ENCODE results near the gene CREG2. TPM values are rescaled to one million over a fixed set of nuclear protein-coding genes. Genes with fewer than 3 reads are reported as not detected.

The CREG2 gene
- polyA plus RNA-seq, 1 of the 3 experiments (the other 2 are of a cell fraction) = 1.4 TPM

DNA sequence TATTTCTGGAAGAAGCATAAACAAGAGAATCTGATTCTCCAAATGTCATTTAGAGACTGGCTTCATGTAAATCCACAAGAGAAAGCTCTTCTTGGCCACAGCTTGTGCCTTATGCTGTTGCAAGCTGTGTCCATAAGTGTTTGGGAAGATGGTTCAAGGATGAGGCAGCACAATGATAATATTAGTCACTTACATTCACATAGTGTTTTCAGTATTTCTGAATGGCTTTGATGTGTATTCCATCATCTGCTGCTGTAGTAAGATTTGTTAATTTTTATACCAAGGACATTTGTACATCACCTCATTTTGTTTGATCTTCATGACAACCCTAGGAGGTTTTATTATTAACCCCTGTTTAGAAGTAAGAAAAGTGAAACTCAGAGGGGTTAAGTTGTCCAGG is 29.9 kb downstream of the CREG2 start:
- POLR2A ChIA-PET = no interaction called here
- Histone ChIP-seq H3K9me2 (no peaks in the 10 kb centered on the region), H3K79me2 (ENCODE audit: insufficient read depth) (no peaks in the 10 kb centered on the region), H3K4me3 (ENCODE audit: low read depth in 2 of 2, low read length in 1 of 2) (no peak overlapping the region), H3K27me3 (ENCODE audit: insufficient read depth) (no peaks in the 10 kb centered on the region; the same call in 1 of the 2 replicates), H3K27ac (ENCODE audit: low read depth in 2 of 2, low read length in 1 of 2) (no peak overlapping the region), H3K9me3 (no peaks in the 10 kb centered on the region), H3F3A (replicated peaks; ENCODE audit: insufficient read depth) (no peaks in the 10 kb centered on the region), H2AFZ (ENCODE audit: low read depth) (no peak overlapping the region), H3K9ac (no peak overlapping the region), H3K4me1 (ENCODE audit: control insufficient read depth in 1 of 2, insufficient read depth in 2 of 2, low read depth in 1 of 2, low read length in 1 of 2) (no peaks in the 10 kb centered on the region; a peak in 1 of 4 replicates), H4K20me1 (ENCODE audit: insufficient read depth) (no peaks in the 10 kb centered on the region), H3K4me2 (no peak overlapping the region), H3K36me3 (replicated peaks in 1 of 2; ENCODE audit: control insufficient read depth in 1 of 2, insufficient read depth in 2 of 2, low read length in 1 of 2) (no peaks in the 10 kb centered on the region)
- no peak for DNase-seq
- CTCF ChIA-PET = interaction anchor here (0.6 to 2.5 kb wide), 3 partner anchors 8 to 16 kb away, joined by 3 to 10 read pairs (median 3); no protein-coding TSS in a partner anchor
- TF ChIP-seq, protein P1, sequence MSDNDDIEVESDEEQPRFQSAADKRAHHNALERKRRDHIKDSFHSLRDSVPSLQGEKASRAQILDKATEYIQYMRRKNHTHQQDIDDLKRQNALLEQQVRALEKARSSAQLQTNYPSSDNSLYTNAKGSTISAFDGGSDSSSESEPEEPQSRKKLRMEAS (IDR thresholded peaks at IDR 0.05; ENCODE audit: low read depth) = no peak
- TF ChIP-seq FOXM1 (IDR thresholded peaks at IDR 0.05; ENCODE audit: low read depth) = no peak

- no peaks in the 10 kb centered on the region for H3K9me3 ChIP-seq
- DNase-seq = no peak
- no peak overlapping the region for H3K9ac ChIP-seq
- POLR2A ChIA-PET = no interaction called here
- no peak overlapping the region for H2AFZ ChIP-seq (ENCODE audit: low read depth)
- no peaks in the 10 kb centered on the region for H3K9me2 ChIP-seq
- no peak overlapping the region for H3K4me3 ChIP-seq (ENCODE audit: low read depth in 2 of 2, low read length in 1 of 2)
- 63% methylated on average over 2 of the region's 2 CpGs for WGBS (ENCODE audit: low lambda C conversion rate)
- H3K27ac ChIP-seq (ENCODE audit: low read depth in 2 of 2, low read length in 1 of 2) = no peak overlapping the region
- no peaks in the 10 kb centered on the region for H3K27me3 ChIP-seq (ENCODE audit: insufficient read depth)
- H3K4me2 ChIP-seq = no peak overlapping the region
- no peaks in the 10 kb centered on the region for H3F3A ChIP-seq (replicated peaks; ENCODE audit: insufficient read depth)
- no peak for TF ChIP-seq FOXM1 (IDR thresholded peaks at IDR 0.05; ENCODE audit: low read depth)
- no peaks in the 10 kb centered on the region; a peak in 1 of 4 replicates for H3K4me1 ChIP-seq (ENCODE audit: control insufficient read depth in 1 of 2, insufficient read depth in 2 of 2, low read depth in 1 of 2, low read length in 1 of 2)
- CTCF ChIA-PET = interaction anchor here (2.4 kb wide), 1 partner anchor 14 kb away, joined by 14 read pairs; no protein-coding TSS in a partner anchor
- no peaks in the 10 kb centered on the region for H4K20me1 ChIP-seq (ENCODE audit: insufficient read depth)
- H3K79me2 ChIP-seq (ENCODE audit: insufficient read depth) = no peaks in the 10 kb centered on the region
- no peaks in the 10 kb centered on the region for H3K36me3 ChIP-seq (replicated peaks in 1 of 2; ENCODE audit: control insufficient read depth in 1 of 2, insufficient read depth in 2 of 2, low read length in 1 of 2)
These were observed 30.8 kb downstream of the CREG2 start for GRCh38 chr2:101356521-101356920.

DNA sequence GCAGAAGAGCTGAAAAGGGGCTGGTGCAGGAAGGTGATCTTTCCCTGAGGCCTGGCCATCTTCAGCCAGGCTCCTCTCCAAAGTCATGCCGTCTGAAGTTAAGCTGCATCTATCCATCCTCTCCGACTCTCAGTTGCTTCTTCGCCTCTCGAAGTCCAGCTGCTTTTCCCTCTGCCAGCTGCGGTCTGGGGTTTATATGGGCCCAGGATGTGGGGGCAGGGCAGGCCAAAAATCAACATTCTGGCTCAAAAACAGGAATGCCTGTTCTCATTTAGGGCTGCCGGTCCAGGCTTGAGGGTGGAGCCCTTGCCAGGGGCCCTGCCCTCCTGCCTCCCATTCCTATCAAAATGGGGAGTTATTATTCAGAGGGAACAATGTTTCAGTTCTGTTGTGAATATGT is 31.2 kb downstream of the CREG2 start:
- H3K9me3 ChIP-seq = no peaks in the 10 kb centered on the region
- no peak overlapping the region for H3K4me3 ChIP-seq (ENCODE audit: low read depth in 2 of 2, low read length in 1 of 2)
- no peaks in the 10 kb centered on the region for H3K79me2 ChIP-seq (ENCODE audit: insufficient read depth)
- WGBS (ENCODE audit: low lambda C conversion rate) = 92% methylated on average over 6 of the region's 6 CpGs
- no peak overlapping the region for H3K27ac ChIP-seq (ENCODE audit: low read depth in 2 of 2, low read length in 1 of 2)
- ChIA-PET POLR2A (no interaction called here), CTCF (interaction anchor here (1.4 to 2.4 kb wide), 2 partner anchors 14 to 63 kb away, joined by 3 to 14 read pairs; no protein-coding TSS in a partner anchor)
- TF ChIP-seq FOSL2 (IDR thresholded peaks at IDR 0.05; ENCODE audit: borderline replicate concordance, low read depth) = no peak
- no peak for TF ChIP-seq PBX3 (IDR thresholded peaks at IDR 0.05)
- TF ChIP-seq CHD2 (IDR thresholded peaks at IDR 0.05; ENCODE audit: low read length, partially characterized antibody) = no peak
- TF ChIP-seq YY1 (IDR thresholded peaks at IDR 0.05; ENCODE audit: low read depth) = no peak
- TF ChIP-seq TCF12 (IDR thresholded peaks at IDR 0.05) = no peak
- no peak for TF ChIP-seq ZBTB33 (IDR thresholded peaks at IDR 0.05; ENCODE audit: borderline replicate concordance, low read depth)
- TF ChIP-seq IRF3 (IDR thresholded peaks at IDR 0.05; ENCODE audit: low read depth, low read length) = no peak
- TF ChIP-seq TAF1 (IDR thresholded peaks at IDR 0.05; ENCODE audit: borderline replicate concordance, low read depth, low read length) = no peak
- TF ChIP-seq, protein P2, sequence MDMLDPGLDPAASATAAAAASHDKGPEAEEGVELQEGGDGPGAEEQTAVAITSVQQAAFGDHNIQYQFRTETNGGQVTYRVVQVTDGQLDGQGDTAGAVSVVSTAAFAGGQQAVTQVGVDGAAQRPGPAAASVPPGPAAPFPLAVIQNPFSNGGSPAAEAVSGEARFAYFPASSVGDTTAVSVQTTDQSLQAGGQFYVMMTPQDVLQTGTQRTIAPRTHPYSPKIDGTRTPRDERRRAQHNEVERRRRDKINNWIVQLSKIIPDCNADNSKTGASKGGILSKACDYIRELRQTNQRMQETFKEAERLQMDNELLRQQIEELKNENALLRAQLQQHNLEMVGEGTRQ (IDR thresholded peaks at IDR 0.05; ENCODE audit: borderline replicate concordance, low read depth, low read length) = no peak
- no peak for TF ChIP-seq NRF1 (IDR thresholded peaks at IDR 0.05; ENCODE audit: low read depth, low read length)
- no peak for TF ChIP-seq EP300 (IDR thresholded peaks at IDR 0.05; ENCODE audit: borderline replicate concordance in 1 of 2, low read depth in 1 of 2, low read length in 1 of 2)
- TF ChIP-seq USF1 (IDR thresholded peaks at IDR 0.05; ENCODE audit: borderline replicate concordance, low read depth) = no peak
- no peaks in the 10 kb centered on the region for H3K36me3 ChIP-seq (replicated peaks in 1 of 2; ENCODE audit: control insufficient read depth in 1 of 2, insufficient read depth in 2 of 2, low read length in 1 of 2)
- no peaks in the 10 kb centered on the region for H4K20me1 ChIP-seq (ENCODE audit: insufficient read depth)
- H3K27me3 ChIP-seq (ENCODE audit: insufficient read depth) = no peaks in the 10 kb centered on the region
- H3K4me1 ChIP-seq (ENCODE audit: control insufficient read depth in 1 of 2, insufficient read depth in 2 of 2, low read depth in 1 of 2, low read length in 1 of 2) = no peaks in the 10 kb centered on the region
- H3F3A ChIP-seq (replicated peaks; ENCODE audit: insufficient read depth) = no peaks in the 10 kb centered on the region
- DNase-seq = no peak
- H3K9ac ChIP-seq = no peak overlapping the region
- no peak overlapping the region for H3K4me2 ChIP-seq
- no peak overlapping the region for H2AFZ ChIP-seq (ENCODE audit: low read depth)
- no peaks in the 10 kb centered on the region for H3K9me2 ChIP-seq
